ENCODE measurements around the gene ZCWPW1.

- TF ChIP-seq CTCF (conservative IDR thresholded peaks at IDR 0.05 in 1 of 2, IDR thresholded peaks at IDR 0.05 in 1 of 2; ENCODE audit: low read depth in 1 of 2, low read length in 2 of 2) (no peak), EZH2 (IDR thresholded peaks at IDR 0.05; ENCODE audit: low read length, missing control alignments) (no peak)
Measured at GRCh38 chr7:100429637-100430492, 1.4 kb upstream of the ZCWPW1 start, which contains the start of gene MEPCE.
